LoVo (cell line): ENCODE measurements around the gene ZDHHC14.

Experiments
- DNase-seq: peaks from one replicate; pipeline ENCODE4 v3.0.0-alpha.2; 2016; ENCODE audit warnings: low spot score

Gene ZDHHC14

DNA sequence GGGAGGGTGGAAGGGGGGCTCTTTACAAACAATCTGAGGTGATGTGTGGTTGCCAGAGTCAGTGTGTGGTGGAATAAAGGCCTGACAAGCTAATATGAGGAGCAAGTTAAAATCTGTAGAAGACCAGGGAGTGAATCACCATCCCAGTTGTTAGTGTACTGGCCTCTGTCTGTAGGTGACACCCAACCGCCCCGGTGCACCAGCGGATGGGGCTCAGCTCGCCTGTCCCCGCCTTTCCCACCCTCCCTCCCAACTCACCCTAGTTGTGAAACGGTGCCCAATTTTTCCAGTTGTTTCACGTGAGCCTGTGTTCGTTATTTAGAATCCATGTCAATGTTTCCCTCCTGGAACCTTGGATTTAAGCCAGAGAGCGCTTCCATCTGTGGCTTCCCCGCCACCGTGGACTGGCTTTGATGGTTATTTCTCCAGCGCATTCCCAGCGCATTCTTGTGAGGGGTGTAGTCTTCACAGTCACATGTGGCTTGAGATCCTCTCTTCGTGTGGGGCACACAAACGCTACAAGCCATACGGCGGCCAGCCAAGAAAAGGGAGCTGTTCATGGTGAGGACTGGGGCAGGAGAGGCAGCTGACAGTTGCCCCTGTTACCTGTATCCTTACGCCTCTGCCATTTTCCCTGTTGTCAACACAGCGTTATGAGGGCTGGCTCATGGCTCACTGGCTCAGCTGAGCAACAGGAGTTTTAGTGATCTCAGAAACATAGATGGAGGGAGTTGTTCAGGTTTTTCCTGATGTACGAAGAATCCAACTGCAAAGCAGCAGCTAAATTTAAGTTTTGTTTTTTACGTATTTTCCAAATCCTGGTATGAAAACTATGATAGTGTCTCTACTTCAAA is 137.6 kb downstream of the ZDHHC14 start:
- peak; percentile 70 for DNase-seq

DNA sequence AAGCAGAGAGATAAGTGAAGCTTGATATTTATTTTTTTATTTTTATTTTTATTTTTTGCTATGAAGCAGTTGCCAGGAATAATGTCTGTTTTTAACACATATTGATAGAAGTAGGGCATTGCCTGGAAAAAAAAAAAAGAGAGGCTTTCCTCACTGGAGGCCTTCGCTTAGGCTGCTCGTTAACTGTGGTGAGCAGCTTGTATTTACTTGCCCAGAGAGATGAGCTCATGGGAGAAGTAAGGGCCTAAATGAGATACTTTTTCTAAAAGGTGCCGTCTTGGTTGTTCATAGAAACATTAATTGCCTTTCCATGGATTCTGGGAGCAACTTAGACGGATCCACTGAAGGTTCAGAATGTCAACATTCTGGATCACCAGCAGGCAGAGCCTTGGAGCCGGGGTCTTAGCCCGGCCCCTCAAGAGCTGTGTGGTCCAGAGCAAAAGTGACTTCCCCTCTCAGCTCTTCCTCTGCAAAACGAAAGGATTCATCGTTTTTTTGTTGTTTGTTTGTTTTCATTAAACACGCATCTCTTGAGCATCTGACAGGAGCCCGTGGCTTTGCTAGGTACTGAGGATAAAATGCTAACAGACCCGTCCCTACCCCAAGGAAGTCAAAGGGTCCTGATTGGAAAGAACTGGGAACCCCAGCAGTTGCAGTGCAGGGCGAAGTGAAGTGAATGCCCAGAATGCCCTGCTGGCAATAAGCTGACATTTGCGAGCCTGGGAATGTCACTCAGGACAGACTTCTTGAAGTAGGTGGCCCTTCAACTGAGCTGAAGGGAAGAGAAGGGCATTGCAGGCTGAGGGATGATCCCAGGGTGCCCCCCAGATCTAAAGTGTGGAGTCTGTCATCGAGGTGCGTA is 138.5 kb downstream of the ZDHHC14 start:
- DNase-seq: no peak

DNA sequence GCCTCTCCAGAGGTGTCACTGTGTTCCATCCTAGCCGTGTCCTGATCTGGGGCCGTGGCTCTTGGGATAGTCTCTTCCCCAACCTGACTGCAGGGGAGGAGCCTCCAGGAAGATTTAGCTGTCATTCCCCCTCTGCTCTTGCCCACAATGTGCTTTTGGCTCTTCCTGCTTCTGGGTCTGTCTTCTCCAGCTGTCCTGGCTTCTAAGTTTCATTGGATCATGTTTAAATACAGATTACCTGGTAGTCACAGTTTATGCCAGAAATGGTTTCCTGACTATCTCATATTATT is 139.1 kb downstream of the ZDHHC14 start:
- no peak for DNase-seq

DNA sequence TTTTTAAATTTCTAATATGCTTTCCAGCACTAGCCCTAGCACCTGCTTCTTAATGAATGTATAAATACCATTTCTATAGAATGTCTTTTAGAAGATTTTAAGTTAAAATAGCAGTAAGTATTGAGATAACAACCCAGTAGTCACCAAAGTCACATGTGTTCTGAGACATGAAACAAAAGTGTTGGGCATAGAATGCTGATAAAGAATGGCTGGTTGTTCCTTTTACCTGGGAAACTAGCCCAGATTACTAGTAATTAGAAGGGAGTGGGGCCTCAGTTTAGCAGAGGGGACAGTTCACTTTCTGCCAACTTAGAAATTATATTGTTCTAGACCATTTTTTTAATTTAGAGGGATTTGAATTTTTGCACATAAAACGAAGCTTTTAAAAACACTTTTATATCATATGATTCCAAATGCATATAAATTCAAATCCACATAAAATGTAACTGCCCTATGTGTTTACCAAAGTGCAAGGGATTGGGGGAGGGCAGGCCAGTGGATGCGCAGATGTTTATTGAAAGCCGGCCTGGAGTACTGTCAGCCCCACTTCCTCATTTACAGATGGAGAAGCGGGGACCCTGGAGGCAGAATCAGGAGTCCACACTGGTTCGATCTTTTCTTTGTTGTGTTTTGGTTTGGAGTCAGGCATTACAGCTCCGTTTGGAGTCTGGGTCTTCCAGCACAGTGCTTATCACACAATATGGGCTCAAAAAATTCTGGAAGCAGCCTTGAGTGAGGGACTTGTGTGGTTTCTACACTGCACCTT is 139.8 kb downstream of the ZDHHC14 start:
- DNase-seq: no peak

DNA sequence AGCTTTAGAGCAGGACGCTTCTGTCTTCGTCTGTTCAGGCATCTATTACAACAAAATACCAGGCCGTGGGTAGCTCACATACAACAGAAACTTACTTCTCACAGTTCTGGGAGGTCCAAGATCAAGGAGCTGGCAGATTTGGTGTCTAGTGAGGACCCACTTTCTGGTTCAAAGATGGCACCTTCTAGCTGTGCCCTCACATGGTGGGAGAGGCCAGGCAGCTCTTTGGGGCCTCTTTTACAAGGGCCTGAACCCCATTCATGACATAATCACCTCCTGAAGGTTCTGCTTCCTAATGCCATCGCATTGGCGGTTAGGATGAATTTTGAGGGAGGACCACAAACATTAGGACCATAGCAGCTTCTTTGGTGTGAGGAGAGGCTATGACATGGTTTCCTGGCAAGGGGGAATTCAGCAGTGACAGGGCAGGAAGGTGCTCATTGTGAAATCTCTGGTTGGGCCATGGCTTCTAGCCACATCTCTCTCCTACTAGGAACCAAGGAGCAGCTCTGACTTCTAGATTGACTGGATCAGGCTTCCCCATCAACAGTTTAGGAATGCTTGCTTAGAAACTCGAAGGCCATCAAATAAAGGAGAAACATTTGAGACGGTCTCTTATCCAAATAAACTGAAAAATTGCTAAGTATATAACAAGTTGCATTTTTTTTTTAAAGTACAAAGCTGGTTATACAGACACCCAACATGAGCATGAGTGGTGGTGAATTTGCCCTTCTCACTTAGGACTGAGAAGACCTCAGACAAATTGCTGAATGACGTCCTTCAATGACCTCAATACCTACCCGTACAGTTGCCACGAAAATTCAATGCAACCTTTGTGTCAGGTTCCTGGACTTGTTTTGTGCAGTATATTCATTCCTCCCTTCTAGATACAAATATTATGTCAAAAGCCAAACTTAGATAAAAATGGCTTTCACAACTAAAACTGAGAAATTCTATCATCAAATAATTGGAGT is 140.7 kb downstream of the ZDHHC14 start:
- DNase-seq: no peak

DNA sequence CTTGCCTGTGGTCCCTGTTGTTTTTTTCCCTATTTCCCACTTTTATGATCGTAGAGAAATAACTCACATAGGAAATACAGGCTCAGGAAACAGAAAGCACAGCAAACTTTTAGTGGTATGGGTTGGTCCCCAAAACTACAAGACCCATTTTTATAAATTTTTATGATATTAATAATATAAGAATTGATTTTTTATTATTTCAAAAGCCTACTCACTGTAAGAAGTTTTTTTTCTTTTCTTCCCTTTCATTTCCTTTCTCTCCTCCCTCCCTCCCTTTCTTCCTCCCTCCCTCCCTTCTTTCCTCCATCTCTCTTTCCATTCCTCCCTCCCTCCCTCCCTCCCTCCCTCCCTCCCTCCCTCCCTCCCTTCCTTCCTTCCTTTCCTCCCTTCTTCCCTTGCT is 141.5 kb downstream of the ZDHHC14 start:
- DNase-seq: no peak

DNA sequence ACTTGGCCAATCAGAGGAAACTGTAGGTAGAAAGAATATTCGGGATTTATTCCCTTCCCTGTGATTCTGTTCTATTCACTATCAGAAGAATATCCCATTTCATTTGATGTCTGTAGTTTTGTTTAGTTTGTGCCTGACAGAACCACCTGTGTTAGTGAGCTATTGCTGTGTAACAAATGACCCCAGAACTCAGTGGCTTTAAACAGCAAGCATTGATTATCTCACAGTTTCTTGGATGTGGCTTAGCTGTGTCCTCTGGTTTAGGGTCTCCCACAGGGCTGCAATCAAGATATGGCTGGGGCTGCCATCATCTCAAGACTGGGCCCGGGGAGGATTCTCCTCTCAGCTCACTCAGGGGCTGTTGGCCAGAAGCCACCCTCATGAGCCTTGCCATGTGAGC is 143.7 kb downstream of the ZDHHC14 start:
- no peak for DNase-seq

DNA sequence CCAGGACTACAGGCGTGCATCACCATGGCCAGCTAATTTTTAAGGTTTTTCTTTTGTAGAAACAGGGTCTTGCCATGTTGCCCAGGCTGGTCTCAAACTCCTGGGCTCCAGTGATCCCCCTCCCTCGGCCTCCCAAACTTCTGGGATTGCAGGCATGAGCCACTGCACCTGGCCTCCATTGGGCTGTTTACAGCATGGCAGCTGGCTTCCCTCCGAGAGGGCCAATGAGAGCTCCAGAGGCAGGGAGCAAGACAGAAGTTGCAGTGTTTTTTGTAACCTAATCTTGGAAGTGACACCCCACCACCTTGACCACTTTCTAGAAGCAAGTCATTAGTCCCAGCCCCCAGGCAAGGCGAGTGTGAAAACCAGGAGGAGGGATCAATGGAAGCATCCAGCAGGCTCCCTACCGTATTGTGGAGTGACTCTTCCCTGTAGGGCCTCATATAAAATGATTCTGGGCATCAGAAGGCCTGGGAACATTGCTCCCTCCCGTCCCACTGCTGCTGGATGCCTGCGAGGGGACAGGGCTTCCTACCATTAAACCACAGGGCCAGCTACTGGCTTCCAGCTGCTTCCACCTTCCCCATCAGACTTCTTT is 144.4 kb downstream of the ZDHHC14 start:
- DNase-seq: no peak

DNA sequence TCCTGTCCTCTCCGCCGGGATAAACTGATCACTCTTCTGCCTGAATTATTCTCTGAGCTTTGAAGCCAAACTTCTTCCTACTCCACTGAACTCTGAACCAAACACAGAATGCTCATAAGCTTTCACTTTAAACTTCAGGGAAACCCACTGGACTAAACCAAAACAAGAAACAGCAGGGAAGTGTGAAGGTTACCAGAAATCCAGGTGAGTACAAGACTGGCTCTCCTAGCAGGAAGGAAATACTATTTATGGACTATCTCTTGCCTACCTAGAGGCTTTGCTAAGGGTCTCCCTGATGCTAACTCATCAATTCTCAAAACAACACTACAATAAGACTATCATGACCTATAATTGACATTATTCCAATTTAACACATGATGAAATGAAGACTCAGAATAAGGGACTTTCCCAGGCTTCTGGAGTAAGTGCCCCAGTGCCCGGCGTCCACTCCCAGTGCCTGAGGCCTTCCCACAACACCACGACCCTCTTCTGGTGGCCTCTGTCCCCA is 145.0 kb downstream of the ZDHHC14 start:
- no peak for DNase-seq

DNA sequence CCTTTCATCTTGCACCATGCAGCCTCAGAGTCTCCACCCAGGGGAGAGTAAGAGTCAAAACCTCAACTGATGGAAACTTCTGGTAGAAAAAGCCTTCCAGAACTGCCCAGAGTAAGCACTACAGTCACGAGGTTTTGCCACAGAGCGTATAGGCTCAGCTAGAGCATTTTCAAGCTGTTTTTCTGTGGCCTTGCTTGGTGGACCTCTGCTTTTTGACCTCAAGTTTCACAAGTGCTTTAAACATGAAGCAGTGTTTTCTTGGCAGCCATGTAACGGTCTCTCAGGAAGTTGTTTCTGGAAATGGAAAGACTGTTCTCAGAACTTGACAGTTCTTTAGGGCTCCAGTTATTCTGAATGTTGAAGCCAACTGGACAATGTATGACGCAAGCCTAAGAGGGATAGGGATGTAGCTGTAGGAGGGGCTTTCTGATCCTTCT is 146.5 kb downstream of the ZDHHC14 start:
- DNase-seq: no peak

DNA sequence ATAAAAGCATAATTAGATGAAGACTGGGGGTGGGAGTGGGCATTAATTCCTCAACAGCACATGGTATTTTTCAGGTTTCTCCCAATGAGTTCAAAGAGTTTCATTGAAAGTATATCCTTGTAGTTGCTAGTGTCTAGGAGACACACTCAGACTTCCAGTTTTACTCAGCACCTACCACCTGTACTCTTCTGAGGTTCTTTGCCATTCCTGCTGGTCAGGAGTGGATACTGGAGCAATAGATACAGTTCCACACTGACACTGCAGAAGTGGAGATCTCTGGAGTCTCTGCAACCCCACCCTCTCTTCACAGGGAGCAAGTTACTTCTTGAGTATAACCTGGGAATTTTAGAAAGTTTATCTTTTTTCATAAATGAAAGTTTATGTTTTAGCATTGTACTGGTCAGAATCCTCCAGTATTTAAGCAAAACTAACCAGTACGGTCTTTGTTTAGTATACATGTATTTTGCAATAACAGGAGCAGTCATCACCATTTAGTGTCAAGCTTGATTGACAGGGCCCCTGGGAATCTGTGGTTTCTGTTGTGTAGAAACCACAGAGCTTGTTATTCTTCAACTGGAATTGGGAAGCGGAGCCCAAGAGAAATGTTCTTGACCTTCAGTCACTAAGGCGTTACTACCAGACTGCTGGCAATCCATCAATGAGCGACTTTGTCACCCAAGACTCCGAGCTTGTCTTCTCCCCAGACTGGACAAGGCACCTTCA is 148.1 kb downstream of the ZDHHC14 start:
- no peak for DNase-seq

DNA sequence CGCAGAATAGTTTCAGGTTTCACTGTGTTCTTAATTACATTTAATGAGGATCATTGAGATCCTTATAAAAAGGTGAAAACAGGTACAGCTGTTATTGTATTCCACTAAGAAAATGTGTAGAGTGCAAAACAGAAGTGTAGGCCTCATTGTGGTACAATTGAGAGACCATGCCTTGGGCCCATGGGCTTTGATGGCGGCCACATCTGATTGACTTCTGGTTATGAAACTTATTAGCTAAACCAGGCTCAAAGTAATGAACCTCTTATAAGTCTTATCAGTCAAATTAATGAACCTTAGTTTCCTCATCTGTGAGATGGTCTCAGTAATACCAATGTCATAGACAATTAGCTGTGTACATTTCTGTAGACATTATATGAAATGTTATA is 148.7 kb downstream of the ZDHHC14 start:
- DNase-seq: no peak

DNA sequence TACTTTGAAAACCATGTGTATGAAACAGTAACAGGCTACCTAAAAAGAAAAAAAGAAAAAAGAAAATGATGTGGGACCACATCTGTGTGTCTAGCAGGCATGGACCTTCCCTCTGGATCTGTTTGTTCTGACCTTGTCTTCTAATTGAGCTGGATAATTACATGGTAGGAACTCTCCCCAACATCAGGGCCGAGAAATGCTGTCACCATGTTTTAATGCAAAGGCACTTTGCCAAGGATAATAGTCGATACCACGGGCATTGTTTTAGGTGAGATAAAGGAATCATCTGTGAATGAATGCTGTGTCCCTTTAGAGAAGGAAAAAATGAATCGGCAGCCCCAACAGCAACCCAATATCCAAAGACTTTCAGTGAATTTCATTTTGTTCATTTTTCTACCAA is 149.1 kb downstream of the ZDHHC14 start:
- no peak for DNase-seq

DNA sequence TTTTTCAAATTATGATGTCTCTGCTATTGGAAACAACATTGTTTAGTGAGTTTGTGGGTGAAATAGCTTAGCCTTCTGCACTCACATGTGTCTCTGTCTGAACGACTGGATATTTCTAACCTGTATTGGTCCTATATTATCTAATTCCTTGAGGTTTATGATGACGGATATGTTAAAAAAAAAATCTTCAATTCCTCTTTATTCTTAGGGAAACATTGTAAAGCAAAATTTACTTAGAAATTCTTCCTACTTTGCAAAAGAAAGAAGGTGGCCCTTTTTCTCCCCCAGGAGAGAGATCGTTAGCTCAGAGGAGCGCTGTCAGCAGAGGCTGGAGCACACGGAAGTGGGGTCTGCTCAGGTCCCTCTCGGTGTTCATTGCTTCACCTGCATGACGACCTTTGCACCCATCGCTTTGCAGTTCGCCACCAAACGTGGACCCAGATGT is 149.8 kb downstream of the ZDHHC14 start:
- DNase-seq: no peak

DNA sequence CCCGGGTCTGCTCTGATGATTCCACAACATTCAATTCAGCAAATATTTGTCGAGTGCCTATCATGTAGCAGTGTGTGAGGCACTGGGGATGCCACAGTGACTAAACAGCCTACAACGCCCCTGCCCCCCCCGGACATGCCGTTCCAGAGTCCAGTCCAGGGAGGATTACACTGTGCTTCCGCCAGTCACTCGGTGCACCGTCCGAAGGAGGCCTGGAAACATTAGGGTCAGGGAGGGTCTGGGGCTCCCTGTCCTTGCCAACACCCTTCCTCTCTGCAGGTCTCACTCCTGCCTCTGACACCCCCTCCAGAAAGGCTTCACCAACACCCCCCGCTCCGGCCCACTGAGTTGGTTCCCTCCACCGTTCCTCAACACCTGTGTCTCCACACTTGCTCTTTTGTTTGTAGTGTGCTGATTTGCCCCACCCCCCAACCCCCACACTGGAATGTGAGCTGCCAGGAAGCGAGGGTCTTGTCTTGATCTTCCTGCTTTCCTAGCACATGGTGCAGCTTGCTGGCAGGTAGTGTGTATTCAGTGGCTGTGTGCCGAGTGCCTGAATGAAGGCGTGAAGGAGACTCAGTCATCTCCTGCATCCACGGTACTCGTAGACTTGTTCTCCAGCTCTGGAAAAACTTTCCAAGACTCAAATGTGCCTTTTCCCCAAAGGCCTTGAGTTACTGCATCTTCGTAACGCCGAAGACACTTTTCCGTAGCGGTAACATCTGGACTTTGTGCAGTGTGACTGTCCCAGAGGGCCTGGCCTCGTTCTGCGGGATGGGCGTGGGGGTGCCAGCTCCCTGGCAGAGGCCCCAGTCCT is 150.4 kb downstream of the ZDHHC14 start:
- peak; percentile 29 for DNase-seq

DNA sequence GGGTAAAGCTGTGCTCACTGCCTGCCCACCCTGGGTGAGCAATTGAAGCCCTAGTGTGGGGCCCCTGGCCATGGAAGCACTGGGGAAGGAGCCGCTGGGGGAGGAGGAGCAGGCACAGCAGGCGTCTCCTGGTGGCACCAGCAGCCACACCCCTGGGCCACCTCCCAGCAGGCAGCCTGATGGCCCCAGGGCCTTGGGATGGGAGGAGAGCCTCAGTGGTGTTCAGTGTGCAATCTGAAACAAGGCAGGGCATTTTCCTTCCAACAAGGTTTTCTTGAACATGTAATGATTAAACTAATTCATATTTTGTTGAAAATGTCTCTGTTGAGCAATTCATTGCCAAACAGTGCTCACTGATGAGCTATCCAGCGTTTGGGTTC is 151.0 kb downstream of the ZDHHC14 start:
- DNase-seq: no peak

DNA sequence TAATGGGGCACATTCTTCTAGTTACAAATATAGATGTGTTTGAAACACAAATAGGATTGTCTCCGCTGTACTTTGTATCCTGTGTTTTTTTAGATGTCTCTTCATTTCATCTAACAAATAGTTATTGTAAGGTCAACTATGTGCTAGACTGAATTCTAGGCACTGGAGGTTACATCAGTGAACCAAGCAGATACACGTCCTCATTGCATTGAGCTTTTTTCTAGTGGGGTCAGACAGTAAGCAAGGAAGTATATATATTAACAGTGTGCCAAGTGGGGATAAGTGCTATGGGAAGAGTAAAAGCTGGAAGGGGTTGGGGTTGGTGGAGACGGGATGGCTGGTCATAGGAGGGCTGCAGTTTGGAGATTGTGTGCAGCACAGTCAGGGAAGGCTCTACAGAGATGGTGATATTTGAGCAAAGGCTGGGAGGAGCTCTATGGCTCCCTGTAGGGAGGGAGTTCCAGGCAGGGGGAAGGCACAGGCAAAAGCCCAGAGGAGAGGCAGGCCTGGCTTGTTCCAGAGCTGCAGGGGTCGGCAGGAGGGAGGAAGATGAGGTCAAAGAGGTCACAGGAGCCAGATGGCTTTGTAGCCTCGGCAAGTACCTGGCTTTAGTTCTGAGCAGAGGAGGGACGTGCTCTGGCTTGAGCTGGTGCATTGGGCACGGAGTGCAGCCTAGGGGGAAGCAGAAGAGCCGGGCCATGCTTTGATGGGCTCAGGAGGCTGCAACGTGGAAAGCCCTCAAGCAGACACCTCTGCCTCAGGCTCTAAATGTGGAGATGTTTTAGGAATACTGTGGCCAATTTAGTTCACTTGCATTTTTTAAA is 152.3 kb downstream of the ZDHHC14 start:
- DNase-seq: no peak

DNA sequence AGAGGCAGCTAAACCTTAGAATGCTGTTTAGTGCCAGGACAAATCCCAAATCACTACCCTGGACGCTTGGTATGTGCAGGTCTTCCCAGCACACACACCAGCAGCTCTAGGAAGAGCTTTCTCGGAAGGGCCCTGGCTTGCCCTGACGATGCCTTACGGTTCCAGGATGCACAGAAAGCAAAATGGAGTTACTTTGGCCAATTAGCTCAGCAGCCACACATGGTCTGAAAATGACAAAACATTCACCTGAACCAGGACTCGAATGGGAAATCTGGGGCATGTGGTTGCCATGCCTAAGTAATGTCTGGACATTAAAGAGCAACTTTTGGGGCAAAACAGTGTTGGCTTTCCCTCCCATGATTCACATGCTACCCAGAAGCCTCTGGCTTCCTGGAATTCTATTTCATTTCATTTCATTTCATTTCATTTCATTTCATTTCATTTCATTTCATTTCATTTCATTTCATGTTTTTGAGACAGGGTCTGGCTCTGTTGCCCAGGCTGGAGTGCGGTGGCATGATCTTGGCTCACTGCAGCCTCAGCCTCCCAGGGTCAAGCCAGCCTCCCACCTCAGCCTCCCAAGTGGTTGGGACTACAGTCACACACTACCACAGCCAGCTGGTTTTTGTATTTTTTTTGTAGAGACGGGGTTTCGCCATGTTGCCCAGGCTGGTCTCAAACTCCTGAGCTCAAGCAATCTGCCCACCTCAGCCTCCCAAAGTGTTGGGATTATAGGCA is 153.3 kb downstream of the ZDHHC14 start:
- no peak for DNase-seq
